WTC11 (cell line): ENCODE data around the gene KDM5A. TPM values are rescaled to one million over a fixed set of nuclear protein-coding genes. Genes with fewer than 3 reads are reported as not detected.

Experiments used
- ATAC-seq: fragments of 200-7000 bp; cut with Tn5 transposase; 2 replicates; pipeline ENCODE4 v1.10.0; 2021; ENCODE audit warnings: mild to moderate bottlenecking, moderate library complexity
- CTCF ChIA-PET: fragments of 300-600 bp; sonication (Branson Sonifier 250); formaldehyde crosslinking; loops from one replicate; lab custom pipeline; 2021; ENCODE audit warnings: antibody characterized with exemption; lab: Charles Lee
- POLR2A ChIA-PET: fragments of 350-600 bp; sonication (Branson Sonifier 250); formaldehyde crosslinking; loops from one replicate; lab custom pipeline; 2021; ENCODE audit warnings: antibody characterized with exemption; lab: Charles Lee
- DNase-seq: peaks from one replicate; pipeline ENCODE4 v3.0.0; 2021; ENCODE audit warnings: low spot score
- H3K27ac Mint-ChIP-seq: 2 replicates; pipeline ENCODE4 v1.8.0; 2021; ENCODE audit warnings: mixed read lengths
- H3K27me3 Mint-ChIP-seq: 2 replicates; pipeline ENCODE4 v1.8.0; 2021; ENCODE audit warnings: low read depth, mild to moderate bottlenecking, moderate library complexity, mixed read lengths
- H3K36me3 Mint-ChIP-seq: 2 replicates; pipeline ENCODE4 v1.8.0; 2021; ENCODE audit warnings: mixed read lengths
- H3K4me1 Mint-ChIP-seq: 2 replicates; pipeline ENCODE4 v1.8.0; 2022; ENCODE audit warnings: mixed read lengths
- H3K4me3 Mint-ChIP-seq: 2 replicates; pipeline ENCODE4 v1.8.0; 2021; ENCODE audit warnings: mild to moderate bottlenecking, moderate library complexity, mixed read lengths
- H3K9me3 Mint-ChIP-seq: 2 replicates; pipeline ENCODE4 v1.8.0; 2021; ENCODE audit warnings: mixed read lengths
- FOXP1 ChIP-seq: sonication (generic); formaldehyde crosslinking; IDR thresholded peaks from 2 replicates; pipeline ENCODE4 v1.8.0; 2022; ENCODE audit warnings: missing genetic modification reagents, mild to moderate bottlenecking, moderate library complexity, borderline replicate concordance
- HMGA2 ChIP-seq: fragments of 250-450 bp; sonication (Bioruptor Pico); IDR thresholded peaks from 2 replicates; pipeline ENCODE4 v1.4.0; 2021; ENCODE audit warnings: mild to moderate bottlenecking, moderate library complexity
- IRF2 ChIP-seq: sonication (generic); formaldehyde crosslinking; IDR thresholded peaks from 2 replicates; pipeline ENCODE4 v1.8.0; 2022; ENCODE audit warnings: low read depth, missing genetic modification reagents, borderline replicate concordance
- JAZF1 ChIP-seq: fragments of 250-450 bp; sonication (Bioruptor Pico); IDR thresholded peaks from 2 replicates; pipeline ENCODE4 v1.9.0; 2021; ENCODE audit warnings: moderate library complexity, mild to moderate bottlenecking, inconsistent platforms
- MYBL2 ChIP-seq: sonication (generic); formaldehyde crosslinking; IDR thresholded peaks from 2 replicates; pipeline ENCODE4 v1.8.1; 2023; ENCODE audit warnings: mild to moderate bottlenecking, moderate library complexity, missing genetic modification reagents
- NFATC4 ChIP-seq: fragments of 250-450 bp; sonication (Bioruptor Pico); IDR thresholded peaks from 2 replicates; pipeline ENCODE4 v1.9.0; 2021; ENCODE audit warnings: mild to moderate bottlenecking
- TCF7 ChIP-seq: sonication (generic); formaldehyde crosslinking; IDR thresholded peaks from 2 replicates; pipeline ENCODE4 v1.8.0; 2022; ENCODE audit warnings: mild to moderate bottlenecking, low read depth, missing genetic modification reagents, moderate library complexity
- ZNF232 ChIP-seq: sonication (generic); formaldehyde crosslinking; IDR thresholded peaks from 2 replicates; pipeline ENCODE4 v1.8.0; 2022; ENCODE audit warnings: mild to moderate bottlenecking, missing genetic modification reagents
- total RNA-seq: library from RNA; stranded (reverse); gene quantifications from 3 replicates; pipeline ENCODE4 v1.2.3, GENCODE V29; 2021
- TF ChIP-seq, protein P1 (sequence below): fragments of 200-600 bp; IDR thresholded peaks from 2 replicates; pipeline ENCODE4 v1.8.0; 2022; ENCODE audit warnings: antibody characterized with exemption
- TF ChIP-seq, protein P2 (sequence below): sonication (generic); formaldehyde crosslinking; conservative IDR thresholded peaks from 2 replicates; pipeline ENCODE4 v1.8.1; 2022; ENCODE audit warnings: mild to moderate bottlenecking, missing genetic modification reagents
- TF ChIP-seq, protein P3 (sequence below): sonication (generic); formaldehyde crosslinking; IDR thresholded peaks from 2 replicates; pipeline ENCODE4 v1.8.0; 2022; ENCODE audit warnings: missing genetic modification reagents
- TF ChIP-seq, protein P4 (sequence below): fragments of 250-450 bp; sonication (Bioruptor Pico); IDR thresholded peaks from 2 replicates; pipeline ENCODE4 v1.9.0; 2021; ENCODE audit warnings: mild to moderate bottlenecking
- TF ChIP-seq, protein P5 (sequence below): fragments of 250-450 bp; sonication (Bioruptor Pico); IDR thresholded peaks from 2 replicates; pipeline ENCODE4 v1.8.0; 2021; ENCODE audit warnings: mild to moderate bottlenecking
- TF ChIP-seq, protein P6 (sequence below): sonication (generic); formaldehyde crosslinking; IDR thresholded peaks from 2 replicates; pipeline ENCODE4 v1.8.1; 2023; ENCODE audit warnings: mild to moderate bottlenecking, missing genetic modification reagents
- TF ChIP-seq, protein P7 (sequence below): sonication (generic); formaldehyde crosslinking; IDR thresholded peaks from 2 replicates; pipeline ENCODE4 v1.8.0; 2022; ENCODE audit warnings: mild to moderate bottlenecking, missing genetic modification reagents
- TF ChIP-seq, protein P8 (sequence below): fragments of 250-450 bp; sonication (Bioruptor Pico); IDR thresholded peaks from 2 replicates; pipeline ENCODE4 v2.1.2; 2022; ENCODE audit warnings: mild to moderate bottlenecking, moderate library complexity
- TF ChIP-seq, protein P9 (sequence below): sonication (generic); formaldehyde crosslinking; IDR thresholded peaks from 2 replicates; pipeline ENCODE4 v1.8.1; 2023; ENCODE audit warnings: mild to moderate bottlenecking, moderate library complexity, missing genetic modification reagents

KDM5A gene
- total RNA-seq, 1 experiment from 2014 or later: 57.6 TPM

DNA sequence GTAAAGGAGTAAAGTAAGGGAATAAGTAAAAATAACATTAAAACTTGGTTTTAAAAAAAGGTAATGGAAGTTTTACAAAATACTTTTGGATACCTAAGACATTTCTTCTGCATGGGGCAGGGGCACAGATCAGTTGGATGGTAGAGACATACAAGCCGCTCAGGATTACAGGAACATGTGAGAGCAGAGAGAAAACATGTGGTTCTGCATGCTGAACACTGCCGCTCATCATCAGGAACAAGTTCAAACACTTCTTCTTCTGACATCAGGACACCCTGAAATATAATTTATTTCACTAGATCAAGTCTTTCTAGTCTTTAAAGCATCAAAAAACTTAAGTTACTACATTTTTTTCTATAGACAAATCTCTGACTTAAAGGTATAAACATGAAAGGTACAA is 65.6 kb downstream of the KDM5A start (continued):
- TF ChIP-seq, protein P1, sequence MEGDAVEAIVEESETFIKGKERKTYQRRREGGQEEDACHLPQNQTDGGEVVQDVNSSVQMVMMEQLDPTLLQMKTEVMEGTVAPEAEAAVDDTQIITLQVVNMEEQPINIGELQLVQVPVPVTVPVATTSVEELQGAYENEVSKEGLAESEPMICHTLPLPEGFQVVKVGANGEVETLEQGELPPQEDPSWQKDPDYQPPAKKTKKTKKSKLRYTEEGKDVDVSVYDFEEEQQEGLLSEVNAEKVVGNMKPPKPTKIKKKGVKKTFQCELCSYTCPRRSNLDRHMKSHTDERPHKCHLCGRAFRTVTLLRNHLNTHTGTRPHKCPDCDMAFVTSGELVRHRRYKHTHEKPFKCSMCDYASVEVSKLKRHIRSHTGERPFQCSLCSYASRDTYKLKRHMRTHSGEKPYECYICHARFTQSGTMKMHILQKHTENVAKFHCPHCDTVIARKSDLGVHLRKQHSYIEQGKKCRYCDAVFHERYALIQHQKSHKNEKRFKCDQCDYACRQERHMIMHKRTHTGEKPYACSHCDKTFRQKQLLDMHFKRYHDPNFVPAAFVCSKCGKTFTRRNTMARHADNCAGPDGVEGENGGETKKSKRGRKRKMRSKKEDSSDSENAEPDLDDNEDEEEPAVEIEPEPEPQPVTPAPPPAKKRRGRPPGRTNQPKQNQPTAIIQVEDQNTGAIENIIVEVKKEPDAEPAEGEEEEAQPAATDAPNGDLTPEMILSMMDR: no peak
- TF ChIP-seq, protein P2, sequence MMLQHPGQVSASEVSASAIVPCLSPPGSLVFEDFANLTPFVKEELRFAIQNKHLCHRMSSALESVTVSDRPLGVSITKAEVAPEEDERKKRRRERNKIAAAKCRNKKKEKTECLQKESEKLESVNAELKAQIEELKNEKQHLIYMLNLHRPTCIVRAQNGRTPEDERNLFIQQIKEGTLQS: no peak
- TF ChIP-seq FOXP1 (CRISPR knock-in tag): no peak
- TF ChIP-seq, protein P3, sequence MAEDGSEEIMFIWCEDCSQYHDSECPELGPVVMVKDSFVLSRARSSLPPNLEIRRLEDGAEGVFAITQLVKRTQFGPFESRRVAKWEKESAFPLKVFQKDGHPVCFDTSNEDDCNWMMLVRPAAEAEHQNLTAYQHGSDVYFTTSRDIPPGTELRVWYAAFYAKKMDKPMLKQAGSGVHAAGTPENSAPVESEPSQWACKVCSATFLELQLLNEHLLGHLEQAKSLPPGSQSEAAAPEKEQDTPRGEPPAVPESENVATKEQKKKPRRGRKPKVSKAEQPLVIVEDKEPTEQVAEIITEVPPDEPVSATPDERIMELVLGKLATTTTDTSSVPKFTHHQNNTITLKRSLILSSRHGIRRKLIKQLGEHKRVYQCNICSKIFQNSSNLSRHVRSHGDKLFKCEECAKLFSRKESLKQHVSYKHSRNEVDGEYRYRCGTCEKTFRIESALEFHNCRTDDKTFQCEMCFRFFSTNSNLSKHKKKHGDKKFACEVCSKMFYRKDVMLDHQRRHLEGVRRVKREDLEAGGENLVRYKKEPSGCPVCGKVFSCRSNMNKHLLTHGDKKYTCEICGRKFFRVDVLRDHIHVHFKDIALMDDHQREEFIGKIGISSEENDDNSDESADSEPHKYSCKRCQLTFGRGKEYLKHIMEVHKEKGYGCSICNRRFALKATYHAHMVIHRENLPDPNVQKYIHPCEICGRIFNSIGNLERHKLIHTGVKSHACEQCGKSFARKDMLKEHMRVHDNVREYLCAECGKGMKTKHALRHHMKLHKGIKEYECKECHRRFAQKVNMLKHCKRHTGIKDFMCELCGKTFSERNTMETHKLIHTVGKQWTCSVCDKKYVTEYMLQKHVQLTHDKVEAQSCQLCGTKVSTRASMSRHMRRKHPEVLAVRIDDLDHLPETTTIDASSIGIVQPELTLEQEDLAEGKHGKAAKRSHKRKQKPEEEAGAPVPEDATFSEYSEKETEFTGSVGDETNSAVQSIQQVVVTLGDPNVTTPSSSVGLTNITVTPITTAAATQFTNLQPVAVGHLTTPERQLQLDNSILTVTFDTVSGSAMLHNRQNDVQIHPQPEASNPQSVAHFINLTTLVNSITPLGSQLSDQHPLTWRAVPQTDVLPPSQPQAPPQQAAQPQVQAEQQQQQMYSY (CRISPR knock-in tag): no peak
- TF ChIP-seq, protein P4, sequence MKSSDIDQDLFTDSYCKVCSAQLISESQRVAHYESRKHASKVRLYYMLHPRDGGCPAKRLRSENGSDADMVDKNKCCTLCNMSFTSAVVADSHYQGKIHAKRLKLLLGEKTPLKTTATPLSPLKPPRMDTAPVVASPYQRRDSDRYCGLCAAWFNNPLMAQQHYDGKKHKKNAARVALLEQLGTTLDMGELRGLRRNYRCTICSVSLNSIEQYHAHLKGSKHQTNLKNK: no peak
- TF ChIP-seq, protein P5, sequence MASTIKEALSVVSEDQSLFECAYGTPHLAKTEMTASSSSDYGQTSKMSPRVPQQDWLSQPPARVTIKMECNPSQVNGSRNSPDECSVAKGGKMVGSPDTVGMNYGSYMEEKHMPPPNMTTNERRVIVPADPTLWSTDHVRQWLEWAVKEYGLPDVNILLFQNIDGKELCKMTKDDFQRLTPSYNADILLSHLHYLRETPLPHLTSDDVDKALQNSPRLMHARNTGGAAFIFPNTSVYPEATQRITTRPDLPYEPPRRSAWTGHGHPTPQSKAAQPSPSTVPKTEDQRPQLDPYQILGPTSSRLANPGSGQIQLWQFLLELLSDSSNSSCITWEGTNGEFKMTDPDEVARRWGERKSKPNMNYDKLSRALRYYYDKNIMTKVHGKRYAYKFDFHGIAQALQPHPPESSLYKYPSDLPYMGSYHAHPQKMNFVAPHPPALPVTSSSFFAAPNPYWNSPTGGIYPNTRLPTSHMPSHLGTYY (CRISPR knock-in tag): no peak
- TF ChIP-seq, protein P6, sequence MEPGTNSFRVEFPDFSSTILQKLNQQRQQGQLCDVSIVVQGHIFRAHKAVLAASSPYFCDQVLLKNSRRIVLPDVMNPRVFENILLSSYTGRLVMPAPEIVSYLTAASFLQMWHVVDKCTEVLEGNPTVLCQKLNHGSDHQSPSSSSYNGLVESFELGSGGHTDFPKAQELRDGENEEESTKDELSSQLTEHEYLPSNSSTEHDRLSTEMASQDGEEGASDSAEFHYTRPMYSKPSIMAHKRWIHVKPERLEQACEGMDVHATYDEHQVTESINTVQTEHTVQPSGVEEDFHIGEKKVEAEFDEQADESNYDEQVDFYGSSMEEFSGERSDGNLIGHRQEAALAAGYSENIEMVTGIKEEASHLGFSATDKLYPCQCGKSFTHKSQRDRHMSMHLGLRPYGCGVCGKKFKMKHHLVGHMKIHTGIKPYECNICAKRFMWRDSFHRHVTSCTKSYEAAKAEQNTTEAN: no peak

DNA sequence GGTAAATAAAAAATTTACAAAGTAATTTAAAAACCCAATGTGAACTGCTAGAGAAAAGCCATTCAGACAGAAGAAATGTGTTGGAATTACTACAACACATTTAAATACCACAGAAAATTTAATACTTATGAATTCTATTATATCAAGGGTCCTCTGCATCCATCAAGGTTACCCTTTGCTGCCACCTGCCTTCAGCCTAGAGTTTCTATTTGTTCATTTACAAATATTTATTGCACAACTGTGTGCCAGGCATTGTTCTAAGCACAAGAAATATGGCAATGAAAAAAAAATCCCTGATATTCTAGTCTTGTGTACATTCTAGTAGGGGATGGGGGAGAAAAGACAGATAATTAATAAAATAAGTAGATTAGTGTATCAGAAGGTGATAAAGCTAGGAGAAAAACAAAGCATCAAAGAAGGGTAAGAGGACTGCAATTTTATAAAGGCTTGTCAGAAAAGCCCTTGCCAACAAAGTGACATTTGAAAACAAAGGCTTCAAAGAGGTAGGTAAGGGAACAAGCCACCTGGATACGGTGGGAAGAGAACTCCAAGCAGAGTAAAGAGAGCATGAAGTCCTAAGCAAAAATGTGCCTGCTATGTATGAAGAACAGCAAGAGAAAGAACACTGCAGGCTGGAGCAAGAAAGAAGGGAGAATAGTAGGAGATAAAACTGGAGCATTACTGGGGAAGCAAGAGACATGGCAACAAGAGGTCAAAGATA is 67.4 kb downstream of the KDM5A start:
- Mint-ChIP-seq H3K9me3 (no peaks in the 10 kb centered on the region), H3K36me3 (peaks cover 51% of the 10 kb centered on the region), H3K27me3 (no peaks in the 10 kb centered on the region), H3K27ac (no peak overlapping the region), H3K4me3 (no peak overlapping the region), H3K4me1 (no peaks in the 10 kb centered on the region)
- DNase-seq (no peak), ATAC-seq (no peak)
- POLR2A ChIA-PET: no interaction called here
- CTCF ChIA-PET: no interaction called here
- TF ChIP-seq TCF7 (CRISPR knock-in tag) (no peak), FOXP1 (CRISPR knock-in tag) (no peak), ZNF232 (CRISPR knock-in tag) (no peak), NFATC4 (CRISPR knock-in tag) (no peak), JAZF1 (CRISPR knock-in tag) (no peak), HMGA2 (CRISPR knock-in tag) (no peak), MYBL2 (CRISPR knock-in tag) (no peak), IRF2 (CRISPR knock-in tag) (no peak)
- TF ChIP-seq, protein P7, sequence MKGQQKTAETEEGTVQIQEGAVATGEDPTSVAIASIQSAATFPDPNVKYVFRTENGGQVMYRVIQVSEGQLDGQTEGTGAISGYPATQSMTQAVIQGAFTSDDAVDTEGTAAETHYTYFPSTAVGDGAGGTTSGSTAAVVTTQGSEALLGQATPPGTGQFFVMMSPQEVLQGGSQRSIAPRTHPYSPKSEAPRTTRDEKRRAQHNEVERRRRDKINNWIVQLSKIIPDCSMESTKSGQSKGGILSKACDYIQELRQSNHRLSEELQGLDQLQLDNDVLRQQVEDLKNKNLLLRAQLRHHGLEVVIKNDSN (CRISPR knock-in tag): no peak
- TF ChIP-seq, protein P8, sequence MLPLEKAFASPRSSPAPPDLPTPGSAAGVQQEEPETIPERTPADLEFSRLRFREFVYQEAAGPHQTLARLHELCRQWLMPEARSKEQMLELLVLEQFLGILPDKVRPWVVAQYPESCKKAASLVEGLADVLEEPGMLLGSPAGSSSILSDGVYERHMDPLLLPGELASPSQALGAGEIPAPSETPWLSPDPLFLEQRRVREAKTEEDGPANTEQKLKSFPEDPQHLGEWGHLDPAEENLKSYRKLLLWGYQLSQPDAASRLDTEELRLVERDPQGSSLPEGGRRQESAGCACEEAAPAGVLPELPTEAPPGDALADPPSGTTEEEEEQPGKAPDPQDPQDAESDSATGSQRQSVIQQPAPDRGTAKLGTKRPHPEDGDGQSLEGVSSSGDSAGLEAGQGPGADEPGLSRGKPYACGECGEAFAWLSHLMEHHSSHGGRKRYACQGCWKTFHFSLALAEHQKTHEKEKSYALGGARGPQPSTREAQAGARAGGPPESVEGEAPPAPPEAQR: no peak
- TF ChIP-seq, protein P9, sequence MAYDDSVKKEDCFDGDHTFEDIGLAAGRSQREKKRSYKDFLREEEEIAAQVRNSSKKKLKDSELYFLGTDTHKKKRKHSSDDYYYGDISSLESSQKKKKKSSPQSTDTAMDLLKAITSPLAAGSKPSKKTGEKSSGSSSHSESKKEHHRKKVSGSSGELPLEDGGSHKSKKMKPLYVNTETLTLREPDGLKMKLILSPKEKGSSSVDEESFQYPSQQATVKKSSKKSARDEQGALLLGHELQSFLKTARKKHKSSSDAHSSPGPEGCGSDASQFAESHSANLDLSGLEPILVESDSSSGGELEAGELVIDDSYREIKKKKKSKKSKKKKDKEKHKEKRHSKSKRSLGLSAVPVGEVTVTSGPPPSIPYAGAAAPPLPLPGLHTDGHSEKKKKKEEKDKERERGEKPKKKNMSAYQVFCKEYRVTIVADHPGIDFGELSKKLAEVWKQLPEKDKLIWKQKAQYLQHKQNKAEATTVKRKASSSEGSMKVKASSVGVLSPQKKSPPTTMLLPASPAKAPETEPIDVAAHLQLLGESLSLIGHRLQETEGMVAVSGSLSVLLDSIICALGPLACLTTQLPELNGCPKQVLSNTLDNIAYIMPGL (CRISPR knock-in tag): no peak
